GM19240 (cell line): ENCODE results near the gene RPS8.
"Not testable (repeated sequence)": the region's sequence is repeated elsewhere in the genome, so short reads cannot be mapped to it uniquely, and the experiment has no call there.

Source experiments
- DNase-seq: peaks from one replicate; pipeline ENCODE4 v3.0.0; 2011; ENCODE audit warnings: low spot score; ENCODE audit not compliant: insufficient read length

RPS8 gene

DNA sequence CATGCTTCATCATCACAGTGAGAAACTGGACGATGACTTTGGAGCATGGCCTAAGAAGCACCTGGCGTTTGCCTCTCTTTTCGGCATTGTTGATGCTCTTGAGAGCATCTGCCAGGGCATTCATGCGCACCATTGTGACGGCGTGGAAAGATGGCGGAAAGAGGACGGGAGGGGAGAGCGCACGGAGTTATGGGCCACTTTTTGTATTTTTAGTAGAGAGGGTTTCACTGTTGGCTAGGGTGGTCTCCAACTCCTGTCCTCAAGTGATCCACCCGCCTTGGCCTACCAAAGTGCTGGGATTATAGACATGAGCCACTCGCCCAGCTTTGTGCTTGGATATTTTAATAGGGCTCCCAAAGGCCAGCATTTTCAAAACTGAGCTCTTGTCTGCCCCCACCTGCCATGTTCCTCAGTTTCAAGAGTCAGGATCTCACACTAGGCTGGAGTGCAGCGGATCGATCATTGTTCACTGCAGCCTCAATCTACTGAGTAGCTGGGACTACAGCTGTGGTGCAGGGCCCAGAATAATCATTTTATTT, 5.3 kb downstream of the RPS8 start:
- no peak for DNase-seq

DNA sequence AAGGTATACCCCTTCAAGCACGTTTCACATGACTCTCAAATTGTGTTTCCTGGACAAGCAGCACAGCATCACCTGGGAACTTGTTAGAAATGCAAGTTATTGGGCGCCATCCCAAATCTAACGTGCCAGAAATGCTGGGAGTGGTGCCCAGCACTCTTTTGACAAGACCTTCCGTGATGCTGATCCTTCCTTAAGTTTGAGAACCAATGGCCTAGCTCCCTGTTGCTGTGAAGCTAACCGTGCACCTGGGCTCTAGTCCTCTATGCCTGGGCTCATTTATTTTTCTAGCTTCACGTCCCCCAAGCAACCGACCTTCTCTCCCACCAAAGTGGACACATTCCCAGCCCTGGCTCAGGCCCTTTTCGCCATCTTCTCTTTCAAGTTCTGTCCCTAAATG, 8.4 kb downstream of the RPS8 start:
- no peak for DNase-seq

DNA sequence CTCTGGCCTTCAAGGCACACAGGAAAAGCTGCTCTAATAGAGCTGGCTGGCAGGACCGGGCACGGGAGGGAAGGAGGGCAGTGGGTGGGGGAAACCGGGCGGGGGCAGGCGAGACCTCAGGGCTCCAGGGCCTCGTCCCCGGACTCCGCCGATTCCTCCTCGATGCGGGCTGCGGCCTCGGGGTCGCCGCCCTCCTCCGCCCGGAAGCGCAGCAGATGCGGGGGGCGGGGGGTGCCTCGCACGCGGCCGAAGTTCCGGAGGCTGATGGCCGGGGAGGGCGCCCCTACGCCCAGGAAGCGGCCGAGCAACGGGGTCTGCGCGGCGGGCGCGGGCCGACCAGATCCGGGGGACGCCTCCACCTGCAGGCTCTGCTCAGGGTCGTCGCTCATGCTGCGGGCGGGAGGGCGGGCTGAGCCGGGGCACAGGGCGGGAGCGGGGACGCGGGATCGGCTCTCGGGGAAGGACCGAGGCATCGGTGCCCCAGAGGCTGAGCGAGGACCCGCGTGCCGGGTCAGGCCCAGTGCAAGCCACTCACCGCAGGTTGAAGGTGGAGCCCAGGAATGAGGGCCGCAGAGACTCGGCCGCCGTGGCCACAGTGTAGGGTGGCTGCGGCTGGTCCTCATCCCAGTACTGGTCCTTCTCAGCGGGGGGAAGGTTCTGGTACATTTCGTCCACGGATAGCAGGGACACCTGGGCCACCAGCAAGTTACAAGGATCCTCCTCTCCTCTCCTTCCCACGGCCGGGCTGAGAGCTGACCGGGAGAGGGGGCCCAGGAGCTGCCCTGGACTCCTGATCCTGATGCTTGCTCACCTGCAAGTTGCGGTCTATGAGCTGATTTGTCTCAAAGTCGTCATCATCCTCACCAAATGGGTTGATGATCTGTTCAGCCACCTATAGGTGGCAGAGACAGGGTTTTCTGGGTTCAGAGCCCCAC, 9.0 kb downstream of the RPS8 start:
- DNase-seq = no peak

DNA sequence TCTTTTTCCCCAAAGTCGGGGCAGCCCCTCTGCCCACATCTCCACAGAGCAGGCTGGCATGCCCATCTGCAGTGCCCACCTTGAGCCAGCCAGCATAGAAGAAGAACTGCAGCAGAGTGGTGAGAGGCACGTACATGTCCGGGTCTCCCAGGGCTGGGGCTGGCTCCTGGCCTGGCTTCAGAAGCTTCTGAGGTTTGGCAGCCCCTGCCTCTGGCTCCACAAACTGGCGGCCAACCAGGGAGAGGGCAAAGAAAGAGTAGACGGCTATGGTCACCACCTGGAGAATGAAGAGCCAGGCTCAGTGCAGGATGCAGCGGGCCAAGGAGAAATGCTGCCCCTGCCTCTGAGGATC, 9.7 kb downstream of the RPS8 start:
- DNase-seq = no peak

DNA sequence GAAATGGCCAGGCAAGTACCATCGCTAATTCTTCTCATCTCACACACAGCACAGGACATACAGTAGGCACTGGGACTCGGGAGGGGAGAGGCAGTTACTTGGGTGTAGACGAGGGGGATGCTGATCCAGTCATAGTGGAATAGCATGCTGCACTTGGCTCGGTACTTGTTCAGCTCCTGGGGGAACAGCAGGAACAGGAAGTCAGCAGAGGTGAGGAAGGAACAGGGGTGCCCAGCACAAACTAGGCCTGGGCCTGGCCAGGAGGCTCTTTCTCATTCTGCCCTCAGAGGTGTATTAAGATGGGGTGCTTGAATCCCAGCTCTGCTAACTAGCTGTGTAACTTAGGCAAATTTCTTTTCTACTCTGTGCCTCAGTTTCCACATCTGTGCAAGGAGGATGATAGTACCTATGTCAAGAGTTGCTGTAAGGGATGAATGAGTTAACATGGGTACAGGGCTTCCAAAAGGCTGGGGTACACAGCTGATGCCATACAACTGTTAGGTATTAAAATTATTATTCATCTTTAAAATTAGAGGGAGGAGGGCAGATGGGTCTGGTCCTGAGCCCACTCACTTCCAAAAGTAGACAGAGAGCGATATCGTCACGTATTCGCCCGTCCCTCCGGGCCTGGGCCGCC, 10.3 kb downstream of the RPS8 start:
- DNase-seq = no peak

DNA sequence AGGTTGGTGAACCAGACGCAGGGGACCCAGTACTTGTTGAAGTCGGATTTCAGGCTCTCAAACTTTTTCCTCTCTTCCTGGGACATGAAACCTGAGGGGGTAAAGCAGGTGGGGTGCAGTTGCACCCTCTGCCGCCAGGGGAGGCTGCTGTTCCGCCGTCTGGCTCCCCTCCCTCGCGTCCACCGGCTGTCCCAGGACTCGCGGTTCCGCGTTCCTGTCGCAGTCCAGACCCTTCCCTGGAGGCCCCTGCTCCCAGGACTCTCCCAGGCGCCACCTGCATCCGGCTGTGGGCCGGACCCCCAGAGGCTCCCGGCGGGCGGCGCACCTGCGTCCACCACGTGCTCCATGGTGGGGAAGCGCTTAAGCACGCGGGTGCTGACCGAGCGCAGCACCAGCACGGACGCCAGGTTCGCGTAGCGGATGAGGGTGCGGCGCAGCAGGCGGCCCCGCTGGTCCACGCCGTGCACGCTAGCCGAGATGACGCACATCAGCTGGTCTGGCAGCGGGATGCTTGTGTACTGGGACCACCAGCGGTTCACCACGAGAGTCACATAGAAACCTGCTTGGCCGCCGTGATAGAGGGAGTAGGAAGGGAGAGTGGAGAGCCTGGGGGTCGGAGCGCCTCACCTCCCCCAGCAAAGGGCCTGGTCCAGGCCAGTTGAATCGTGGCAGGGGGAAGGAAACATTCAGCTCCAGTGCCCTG, 10.9 kb downstream of the RPS8 start:
- no peak for DNase-seq

DNA sequence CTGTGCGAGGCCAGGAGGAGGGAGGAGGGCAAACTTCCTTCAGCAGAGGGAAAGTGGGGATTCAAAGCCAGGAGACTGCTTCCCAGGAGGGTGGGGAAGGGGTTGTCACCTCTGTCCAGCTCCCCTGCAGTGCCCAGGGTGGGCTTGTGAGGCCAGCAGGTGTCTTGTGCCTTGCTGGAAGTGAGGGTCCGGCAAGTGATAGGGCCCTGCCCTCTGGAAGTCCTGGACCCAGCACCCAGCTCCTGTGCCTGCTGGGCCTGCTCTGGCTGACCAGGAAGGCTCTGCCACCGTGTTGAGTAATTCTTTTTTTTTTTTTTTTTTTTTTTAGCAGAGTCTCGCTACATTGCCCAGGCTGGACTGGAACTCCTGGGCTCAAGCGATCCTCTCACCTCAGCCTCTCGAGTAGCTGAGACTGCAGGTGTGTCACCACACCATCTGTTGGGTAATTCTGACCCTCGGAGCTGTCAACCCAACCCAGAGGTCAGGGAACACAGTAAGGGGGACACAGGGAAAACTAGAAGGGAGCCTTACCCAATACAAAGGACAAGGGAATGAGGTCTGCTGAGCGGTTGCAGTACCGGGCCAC, 11.6 kb downstream of the RPS8 start:
- no peak for DNase-seq

DNA sequence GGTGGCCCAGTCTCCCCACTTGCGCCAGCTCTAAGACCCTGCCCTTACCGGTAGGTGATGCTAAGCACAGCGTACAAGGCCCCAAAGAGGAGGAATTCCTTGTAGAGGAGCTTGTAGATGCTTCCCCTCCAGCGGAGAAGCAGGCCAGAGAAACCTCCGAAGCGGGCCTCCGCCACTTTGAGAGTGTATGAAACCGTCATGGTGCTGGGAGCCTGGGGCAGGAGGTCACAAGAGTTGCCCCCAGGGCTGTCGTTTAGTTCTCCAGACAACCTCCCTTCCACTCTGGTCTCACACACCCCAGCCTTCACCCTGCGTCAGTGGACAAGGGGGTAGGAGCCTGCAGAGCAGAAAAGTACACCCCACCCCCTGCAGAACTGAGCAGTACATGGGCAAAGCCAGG, 12.2 kb downstream of the RPS8 start:
- DNase-seq = no peak

DNA sequence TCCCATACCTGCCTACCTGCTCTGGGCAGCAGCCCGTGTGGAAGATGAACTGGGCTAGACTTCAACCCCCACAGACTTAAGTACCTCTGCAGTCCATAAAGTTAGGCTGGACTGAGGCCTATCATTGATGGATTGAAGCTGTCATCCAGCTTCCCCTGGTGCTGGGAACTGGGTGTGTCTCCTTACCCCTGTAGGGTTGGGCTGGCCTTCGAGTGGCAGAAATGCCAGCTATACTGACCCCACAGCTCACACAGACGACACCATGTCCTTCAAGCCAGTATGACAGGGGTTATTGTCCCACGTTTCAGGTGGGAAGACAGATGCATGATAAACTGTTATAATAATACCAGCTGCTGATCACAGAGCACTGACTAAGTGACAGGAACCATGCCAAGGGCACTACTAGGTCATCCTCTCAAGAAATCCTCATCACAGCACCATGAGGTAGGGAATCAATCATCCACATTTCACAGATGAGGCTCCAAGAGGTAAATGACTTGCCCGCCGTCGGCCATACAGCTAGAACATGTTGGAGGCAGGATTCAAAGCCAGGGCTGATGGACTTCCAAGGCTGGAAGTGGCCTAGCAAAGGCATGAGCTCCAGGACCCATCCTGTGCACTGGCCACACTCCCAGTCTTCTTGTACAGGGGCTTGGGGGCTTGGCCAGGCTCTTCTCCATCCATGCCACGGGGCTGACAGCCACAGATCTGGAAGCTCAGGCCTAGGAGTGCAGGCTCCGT, 12.9 kb downstream of the RPS8 start, which contains the start of gene BEST4:
BEST4 (minus strand) TSS at position 51 of the 741 bp plus-strand sequence. CDS start 465 bp downstream, outside the sequence.
- no peak for DNase-seq

DNA sequence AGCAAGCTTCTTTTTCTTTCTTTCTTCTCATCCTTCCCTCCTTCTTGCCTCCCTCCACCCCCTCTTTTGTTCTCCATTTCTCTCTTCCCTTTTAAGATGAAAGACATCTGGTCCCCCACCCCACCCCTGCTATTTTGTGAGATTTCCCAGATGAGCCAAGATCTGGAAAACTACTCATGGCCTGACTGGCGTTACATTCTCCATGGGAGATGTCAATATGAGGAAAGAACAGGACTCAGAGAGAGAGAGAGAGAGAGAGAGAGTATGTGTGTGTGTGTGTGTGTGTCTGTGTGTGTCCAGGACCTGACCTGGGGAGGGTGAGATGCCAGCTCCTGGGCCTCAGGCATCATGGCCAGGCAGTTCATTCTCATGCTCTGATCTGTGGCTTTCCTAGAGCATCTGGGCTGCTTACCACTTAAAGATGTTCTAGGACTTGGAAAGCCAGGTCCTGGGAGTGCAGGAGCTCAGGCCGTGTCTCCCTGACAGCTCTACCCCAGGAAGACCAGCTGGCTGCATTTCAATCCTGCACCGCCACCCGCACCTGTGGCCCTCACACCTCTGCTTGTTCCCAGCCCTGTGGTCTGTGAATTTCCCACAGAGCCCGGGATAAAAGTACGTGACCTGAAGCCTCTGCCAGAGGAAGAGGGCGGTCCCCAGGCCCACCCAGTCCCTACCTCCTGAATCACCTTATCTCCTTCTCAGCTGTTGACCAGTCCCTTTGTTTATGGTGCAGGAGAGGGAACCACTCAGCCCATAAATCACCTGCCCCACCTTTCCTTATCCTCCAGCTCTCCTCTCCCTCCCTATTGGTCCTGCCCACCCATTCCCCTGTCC, 15.8 kb downstream of the RPS8 start:
- no peak for DNase-seq

DNA sequence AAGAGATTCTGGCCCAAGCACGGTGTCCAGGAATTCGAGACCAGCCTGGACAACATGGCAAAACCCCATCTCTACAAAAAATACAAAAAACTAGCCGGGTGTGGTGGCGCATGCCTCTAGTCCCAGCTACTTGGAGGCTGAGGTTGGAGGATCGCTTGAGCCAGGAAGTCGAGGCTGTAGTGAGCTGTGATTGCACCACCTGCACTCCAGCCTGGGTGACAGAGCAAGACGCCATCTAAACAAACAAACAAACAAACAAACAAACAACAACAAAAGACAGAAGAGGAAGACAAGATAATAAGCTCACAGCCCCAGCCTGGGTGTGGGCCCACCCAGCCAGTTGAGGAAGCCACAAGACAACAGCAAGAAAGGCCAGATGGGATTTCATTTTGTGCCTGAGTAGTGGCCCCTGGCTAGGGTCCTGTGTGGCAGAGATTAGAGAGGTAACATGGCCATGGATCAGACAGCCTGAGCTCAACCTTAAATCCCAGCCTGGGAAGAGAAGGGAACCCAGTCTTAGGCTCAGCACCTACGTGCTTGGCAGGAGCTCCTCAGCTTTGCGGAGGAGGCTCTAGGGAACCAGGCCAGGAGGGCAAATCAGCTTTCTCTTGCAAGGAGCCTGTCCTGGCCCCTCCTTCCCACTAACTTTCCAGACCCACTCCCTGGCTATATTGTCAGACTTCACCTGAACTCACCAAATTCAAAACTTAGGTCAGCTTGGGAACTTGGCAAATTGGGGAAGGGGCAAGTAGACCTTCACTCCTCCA, 17.6 kb downstream of the RPS8 start:
- no peak for DNase-seq

DNA sequence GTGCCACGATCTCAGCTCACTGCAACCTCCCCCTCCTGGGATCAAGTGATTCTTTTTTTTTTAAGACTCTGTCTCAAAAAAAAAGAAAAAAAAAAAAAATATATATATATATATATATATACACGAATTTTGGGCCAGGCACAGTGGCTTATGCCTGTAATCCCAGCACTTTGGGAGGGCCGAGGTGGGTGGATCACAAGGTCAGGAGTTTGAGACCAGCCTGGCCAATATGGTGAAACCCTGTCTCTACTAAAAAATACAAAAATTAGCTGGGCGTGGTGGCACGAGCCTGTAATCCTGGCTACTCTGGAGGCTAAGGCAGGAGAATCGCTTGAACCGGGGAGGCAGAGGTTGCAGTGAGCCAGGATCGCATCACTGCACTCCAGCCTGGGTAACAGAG, 22.5 kb downstream of the RPS8 start:
- DNase-seq = not testable (repeated sequence)

DNA sequence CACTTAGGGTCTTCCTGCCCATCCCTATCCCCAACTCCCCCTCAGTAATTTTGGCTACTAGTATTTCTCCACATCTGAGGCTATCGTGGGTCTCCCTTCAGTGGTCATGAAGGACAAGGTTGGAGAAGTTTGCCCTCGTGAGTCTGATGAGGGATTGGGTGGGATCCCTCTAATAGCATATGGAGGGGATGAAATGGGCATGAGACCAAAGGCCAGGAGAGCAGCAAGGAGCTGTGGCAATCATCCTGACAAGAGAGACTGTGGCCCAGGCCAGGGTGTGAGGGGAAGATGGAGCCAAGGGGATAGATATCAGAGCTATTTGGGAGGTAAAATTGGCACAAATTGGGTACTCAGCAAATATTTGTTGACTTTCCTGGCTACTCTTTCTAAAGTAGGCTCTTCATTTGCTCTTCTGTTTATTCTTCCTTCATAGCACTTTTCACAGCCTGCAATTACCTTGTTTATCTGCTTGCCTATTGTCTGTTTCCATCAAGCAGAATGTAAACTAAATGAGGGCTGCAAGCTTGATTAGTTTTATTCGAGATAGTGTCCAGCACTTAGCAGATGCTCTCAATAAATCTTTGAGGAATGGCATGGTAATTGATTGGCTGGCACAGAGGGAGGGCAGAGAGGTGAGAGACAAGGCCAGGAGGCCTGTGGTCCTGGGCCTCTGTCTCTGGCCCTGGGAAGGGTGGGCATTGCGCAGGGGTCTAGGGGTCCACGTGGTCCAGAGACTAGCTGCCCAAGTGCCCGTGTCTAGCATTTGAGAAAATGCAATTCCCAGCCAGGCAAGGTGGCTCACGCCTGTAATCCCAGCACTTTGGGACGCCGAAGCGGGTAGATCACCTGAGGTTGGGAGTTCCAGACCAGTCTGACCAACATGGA, 23.4 kb downstream of the RPS8 start:
- DNase-seq = no peak

DNA sequence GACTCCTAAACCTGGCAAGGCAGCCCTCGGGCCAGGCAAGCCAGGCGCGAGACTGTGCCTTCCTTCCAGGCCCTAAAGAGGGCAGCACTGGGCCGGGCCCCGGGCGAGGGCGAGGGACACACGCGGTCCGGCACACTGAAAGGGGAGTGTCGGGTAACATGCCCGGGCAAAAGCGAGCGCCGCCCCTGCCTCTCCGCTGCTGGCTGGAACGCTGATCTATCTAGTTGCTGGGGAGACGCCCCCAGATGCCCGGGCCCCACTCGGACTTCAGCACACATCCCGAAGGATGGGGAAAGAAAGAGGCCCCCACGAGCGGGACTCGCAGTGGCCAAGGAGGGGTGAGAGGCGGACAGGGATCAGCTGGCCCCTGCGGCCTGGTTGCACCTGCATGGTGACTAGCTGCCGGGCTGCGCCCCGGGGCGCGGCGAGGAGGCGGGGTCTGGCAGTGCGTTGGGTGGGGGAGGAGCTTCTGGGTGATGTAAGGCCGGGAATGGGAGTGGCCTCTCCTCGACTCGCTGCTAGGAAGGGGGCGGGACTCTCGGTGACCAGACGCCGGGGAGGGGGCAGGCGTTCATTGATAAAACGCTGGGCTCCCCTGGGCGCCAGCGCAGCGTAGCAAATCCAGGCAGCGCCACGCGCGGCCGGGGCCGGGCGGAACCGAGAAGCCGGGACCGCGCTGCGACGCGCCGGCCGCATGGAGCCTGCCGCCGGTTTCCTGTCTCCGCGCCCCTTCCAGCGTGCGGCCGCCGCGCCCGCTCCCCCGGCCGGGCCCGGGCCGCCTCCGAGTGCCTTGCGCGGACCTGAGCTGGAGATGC, 24.6 kb downstream of the RPS8 start, which contains the start of gene PLK3:
PLK3 (plus strand) TSS at position 608 of the 815 bp plus-strand sequence; CDS start at position 695, 87 bp downstream.
- DNase-seq = peak; percentile 98

DNA sequence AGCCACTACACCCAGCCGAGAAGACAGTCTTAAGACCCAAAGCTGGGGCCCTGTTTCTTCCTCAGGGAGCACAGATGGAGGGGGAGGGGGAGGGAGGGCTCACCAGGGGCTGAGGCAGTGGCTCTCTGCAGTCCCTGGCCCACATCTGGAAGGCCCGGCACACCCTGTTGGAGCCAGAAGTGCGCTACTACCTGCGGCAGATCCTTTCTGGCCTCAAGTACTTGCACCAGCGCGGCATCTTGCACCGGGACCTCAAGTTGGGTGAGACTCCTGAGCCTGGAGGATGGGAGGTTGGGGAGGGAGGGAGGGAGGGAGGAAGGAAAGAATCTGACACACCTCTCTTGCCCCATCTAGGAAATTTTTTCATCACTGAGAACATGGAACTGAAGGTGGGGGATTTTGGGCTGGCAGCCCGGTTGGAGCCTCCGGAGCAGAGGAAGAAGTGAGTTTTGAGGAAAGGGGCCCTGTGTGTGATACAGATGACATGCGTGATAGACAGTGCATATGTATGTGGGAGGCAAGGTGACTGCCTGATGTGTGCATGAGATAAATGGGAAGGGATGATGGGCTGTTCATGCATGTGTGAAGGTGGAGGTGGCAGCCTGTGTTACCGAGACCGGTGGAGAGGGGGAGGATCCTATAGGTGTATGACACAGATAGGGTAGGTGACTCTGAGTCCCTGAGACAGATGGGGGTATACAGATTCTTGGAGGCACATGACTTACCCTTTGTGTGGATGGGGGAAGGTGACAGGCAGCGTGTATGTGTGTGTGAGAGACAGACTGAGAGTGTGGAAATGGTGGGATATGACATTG, 26.4 kb downstream of the RPS8 start:
- DNase-seq = no peak

DNA sequence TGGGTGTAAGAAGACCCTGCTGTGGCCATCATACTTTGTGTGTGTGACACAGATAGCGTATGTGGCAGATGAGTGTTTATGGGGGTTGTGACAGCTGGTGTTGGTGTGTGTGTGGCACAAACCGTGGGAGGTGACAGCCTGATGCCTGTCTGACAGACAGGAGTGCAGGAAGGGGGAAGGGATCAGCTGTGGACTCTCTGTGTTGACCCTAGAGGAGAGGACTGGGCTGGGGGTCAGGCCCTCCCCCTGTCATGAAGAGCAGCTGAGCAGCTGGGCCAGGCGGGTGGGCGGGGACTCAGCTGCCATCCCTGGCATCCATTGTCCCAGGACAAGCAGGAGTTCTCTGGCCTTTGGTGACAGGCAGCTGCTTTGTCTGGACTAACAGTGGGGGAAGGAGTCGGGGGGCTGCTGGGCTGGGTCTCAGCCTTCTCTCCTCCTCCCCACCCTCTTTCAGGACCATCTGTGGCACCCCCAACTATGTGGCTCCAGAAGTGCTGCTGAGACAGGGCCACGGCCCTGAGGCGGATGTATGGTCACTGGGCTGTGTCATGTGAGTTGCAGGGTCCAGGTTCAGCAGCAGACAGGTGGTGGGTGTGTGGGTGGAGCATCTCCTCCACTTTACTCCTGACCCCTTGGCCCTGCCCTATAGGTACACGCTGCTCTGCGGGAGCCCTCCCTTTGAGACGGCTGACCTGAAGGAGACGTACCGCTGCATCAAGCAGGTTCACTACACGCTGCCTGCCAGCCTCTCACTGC, 27.1 kb downstream of the RPS8 start:
- no peak for DNase-seq
